Femur (tissue), 1 donor: ENCODE measurements around the gene HTR2B.
"Not testable (repeated sequence)": the region's sequence is repeated elsewhere in the genome, so short reads cannot be mapped to it uniquely, and the experiment has no call there.

Source experiments
- DNase-seq: peaks from one replicate; pipeline ENCODE4 v3.0.0-alpha.2; 2017

The HTR2B gene

GRCh38 chr2:231133365-231134099 lies 8.7 kb upstream of the HTR2B start:
- no peak for DNase-seq

- DNase-seq, result no peak
These were observed 7.3 kb upstream of the HTR2B start for GRCh38 chr2:231132129-231132528.

DNA sequence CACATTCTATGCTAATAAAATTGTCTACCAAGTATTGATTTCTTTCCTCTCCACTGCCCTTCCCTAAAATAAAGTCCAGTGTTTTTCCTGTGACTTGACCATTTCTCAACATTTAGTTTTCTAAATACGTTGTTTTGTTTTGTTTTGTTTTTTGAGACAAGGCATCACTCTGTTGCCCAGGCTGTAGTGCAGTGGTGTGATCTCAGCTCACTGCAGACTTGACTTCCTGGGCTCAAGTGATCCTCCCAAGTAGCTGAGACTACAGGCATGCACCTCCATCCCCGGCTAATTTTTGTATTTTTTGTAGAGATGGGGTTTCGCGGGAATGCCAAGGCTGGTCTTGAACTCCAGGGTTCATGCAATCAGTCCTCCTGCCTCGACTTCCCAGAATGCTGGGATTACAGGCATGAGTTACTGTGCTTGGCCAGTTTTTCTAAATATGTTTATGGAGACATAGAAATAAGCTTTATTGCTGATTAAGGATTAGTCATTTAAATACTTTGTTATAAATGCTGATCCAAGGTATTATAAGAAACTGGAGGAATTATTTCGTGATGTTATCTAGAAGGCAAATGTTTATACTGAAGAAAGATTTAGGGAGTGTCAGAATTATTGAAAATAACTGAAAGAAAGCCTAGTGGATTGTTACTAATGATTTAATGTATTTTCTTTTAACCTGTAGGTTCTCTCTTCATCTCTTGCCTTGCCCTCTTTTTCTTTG lies 5.7 kb upstream of the HTR2B start:
- DNase-seq, result no peak

DNA sequence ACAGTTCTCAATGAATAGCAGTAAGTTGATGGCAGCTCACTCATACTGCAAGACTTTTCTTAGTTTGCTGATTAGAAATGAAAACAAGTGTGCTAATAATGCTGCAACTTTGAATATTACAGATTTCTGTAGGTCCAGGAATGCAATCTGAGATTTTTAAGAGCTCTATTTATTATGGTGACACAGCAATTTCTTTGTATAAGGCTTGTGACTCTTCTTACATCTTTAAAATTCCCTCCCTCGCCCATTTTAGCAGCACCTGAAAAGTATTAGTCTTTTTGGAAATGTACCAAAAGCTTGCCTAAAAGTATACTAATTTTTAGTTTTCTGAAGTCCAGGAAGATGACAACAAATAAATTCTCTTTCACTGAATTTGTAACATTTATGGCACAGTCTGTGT lies 4.4 kb upstream of the HTR2B start:
- DNase-seq, result no peak

DNA sequence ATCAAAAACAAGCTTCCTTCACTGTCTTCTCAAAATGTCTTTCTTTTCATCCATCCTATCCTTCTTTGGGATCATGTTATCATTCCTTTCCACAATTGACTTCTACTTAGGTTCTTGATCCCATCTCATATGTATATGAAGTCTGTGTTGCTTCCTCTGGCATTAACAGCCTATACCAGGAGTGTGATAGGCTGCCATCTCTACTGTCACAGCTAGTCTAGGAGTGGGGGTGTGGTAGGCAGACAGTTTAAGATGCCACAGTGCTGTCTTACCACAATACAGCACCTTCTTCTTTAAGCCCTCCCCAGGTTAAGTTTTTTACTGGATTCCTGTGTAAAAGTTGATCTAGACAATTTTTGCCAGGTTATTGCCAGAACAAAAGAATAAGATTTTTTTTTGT lies 3.7 kb upstream of the HTR2B start:
- DNase-seq, result no peak

- no peak for DNase-seq
These were observed 3.1 kb upstream of the HTR2B start for GRCh38 chr2:231127936-231128335.

- DNase-seq, result no peak
These were observed 2.6 kb upstream of the HTR2B start for GRCh38 chr2:231127480-231127879.

- no peak for DNase-seq
These were observed 1.3 kb upstream of the HTR2B start for GRCh38 chr2:231126123-231126522.

GRCh38 chr2:231123362-231123898 lies 1.4 kb downstream of the HTR2B start:
- no peak for DNase-seq

- no peak for DNase-seq
These were observed 6.3 kb downstream of the HTR2B start for GRCh38 chr2:231118614-231118942.

DNA sequence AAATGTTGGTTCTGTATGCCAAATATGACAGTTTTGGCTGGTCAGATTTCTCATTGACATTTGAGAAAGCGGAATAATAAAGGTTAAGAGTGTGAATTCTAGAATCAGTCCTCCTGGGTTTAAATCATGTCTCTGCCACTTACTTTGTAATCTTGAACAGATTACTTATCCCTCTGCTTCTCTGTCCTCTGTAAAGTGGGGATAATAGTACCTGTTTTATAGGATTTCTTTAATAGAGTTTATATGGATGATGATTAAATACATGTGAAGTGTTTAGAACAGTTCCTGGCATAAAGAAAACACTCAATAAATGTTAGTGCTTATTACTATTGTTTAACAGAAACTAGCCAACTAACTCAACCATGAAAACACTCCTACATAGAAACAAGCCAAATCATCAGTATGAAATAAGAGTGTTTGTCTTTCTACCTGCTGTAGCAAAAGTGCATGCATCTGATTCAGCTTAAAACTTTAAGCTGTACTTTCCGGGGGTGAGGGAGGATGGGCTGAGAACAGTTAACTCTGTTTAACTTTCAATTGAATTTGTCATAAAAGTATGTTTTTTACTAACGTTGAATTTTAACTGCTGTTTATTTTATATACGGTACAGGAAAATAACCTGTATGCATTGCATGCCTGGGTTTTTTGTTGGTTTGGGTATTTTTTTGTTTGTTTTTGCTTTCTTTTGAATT lies 6.8 kb downstream of the HTR2B start:
- no peak for DNase-seq

DNA sequence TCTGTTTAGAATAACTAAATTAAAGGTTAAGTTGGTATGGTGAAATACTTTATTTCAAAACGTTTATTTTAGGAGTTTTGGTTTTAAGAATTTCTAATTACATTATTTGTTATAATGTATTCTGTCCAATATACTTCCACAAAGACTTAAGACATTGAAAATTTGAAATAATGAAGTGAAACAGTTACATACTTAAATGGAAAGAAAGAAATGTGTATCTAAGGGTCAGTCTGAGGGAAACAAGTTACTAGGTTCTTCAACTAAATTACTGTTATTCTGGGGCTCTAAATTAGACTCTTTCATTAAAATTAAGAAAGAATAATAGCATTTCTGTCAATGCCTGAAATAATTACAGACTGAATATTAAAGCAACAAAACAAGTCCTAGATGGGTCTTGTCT lies 7.7 kb downstream of the HTR2B start:
- DNase-seq, result no peak

GRCh38 chr2:231115651-231116050 lies 9.2 kb downstream of the HTR2B start:
- no peak for DNase-seq

- DNase-seq, result no peak
These were observed 11.4 kb downstream of the HTR2B start for GRCh38 chr2:231113489-231113888.

DNA sequence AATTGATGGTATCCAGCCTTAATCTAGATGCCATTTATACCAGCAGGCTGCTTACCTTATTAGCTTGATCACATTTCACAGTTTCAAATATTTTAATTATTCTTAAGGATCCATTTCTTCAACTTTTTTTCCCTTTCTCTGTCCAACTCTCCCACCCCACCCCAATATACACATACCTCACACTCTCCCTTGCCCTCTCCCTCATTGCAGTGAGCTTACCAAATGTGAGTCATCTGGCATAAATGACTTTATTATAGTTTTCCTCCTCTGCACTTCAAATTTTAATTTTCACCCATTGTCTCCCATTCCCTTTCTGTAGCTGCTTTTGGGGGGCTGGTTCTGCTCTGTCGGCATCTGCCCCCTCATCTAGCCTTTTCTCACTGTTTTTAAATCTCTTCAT lies 12.9 kb downstream of the HTR2B start:
- no peak for DNase-seq

- peak; percentile 23 for DNase-seq
These were observed 14.3 kb downstream of the HTR2B start for GRCh38 chr2:231110551-231110950.

GRCh38 chr2:231104115-231104713 lies 20.6 kb downstream of the HTR2B start:
- DNase-seq, result peak; percentile 82

GRCh38 chr2:231102772-231103171 lies 22.1 kb downstream of the HTR2B start:
- DNase-seq, result no peak

DNA sequence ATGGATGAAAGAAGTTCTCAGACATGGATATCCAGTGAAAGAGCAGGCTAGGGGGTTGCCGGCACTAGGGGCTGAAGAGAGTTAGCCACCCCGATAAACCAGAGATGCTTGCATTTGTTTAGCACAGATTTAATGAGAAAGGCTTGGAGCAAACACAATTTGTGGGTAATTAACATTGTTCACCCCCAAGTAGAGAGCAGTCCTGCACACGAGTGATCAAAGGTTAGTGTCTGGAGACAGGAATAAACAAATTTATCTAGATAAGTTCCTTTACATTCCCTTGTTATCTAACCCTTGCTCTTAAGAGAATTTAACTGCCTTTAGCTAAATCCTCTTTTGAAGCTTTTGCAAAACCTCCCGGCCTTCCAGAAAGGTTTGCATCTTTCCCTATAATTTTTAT lies 23.9 kb downstream of the HTR2B start:
- DNase-seq, result no peak

- not testable (repeated sequence) for DNase-seq
These were observed 24.5 kb downstream of the HTR2B start for GRCh38 chr2:231100321-231100720.

DNA sequence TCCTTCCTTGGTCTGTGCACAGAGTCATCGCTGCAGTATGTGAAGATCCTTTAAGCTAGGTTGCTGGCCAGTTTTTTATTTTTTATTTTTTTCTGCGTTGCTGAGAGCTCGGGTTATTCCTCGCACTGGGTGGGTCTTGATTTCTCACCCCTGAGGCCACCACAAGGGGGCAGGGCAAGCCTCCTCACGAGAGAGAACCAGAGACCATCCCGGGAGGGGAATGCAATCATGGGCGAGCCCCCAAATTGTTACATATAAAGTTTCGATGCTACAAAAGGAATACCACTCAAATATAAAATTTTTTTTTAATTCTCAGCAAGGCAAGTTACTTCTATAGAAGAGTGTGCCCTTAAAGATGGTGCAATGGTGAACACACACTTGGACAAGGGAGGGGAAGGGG lies 24.9 kb downstream of the HTR2B start:
- no peak for DNase-seq

- DNase-seq, result no peak
These were observed 30.0 kb downstream of the HTR2B start for GRCh38 chr2:231094736-231095346.

GRCh38 chr2:231093933-231094332 lies 30.9 kb downstream of the HTR2B start:
- no peak for DNase-seq
